GM21825 (cell line): Measurements from ENCODE around the gene KCNJ6.
"Not testable (repeated sequence)": the region's sequence is repeated elsewhere in the genome, so short reads cannot be mapped to it uniquely, and the experiment has no call there.

Source experiments
- ATAC-seq: cut with Tn5 transposase; IDR thresholded peaks from one replicate; pipeline ENCODE4 v1.9.1; 2021; ENCODE audit warnings: mild to moderate bottlenecking, moderate library complexity; ENCODE audit not compliant: unreplicated experiment

Gene KCNJ6

DNA sequence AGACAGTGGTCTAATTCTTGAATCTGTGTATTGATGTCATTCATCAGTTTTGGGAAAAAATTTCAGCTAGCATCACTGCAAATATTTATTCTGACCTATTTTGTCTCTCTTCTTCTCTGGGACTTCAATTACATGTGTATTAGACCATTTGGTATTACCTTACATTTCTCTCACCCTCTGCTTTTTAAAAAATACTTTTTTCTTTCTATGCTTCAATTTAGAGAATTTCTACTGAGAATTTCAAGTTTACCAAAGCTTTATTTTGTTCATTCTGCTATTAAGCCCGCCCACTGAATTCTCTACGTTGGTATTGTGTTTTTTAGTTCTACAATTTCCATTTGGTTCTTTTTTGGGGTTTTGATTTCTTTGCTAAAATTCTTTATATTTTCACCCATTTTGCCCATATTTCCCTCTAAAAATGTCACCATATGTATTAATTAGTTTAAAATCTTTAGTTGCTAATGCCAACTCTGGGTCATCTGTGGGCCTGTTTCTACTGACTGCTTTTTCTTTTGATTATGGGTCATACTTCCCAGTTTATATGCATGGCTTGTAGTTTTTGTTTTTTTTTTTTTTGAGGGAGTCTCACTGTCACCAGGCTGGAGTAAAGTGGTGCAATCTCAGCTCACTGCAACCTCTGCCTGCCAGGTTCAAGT is 337.7 kb downstream of the KCNJ6 start:
- no peak for ATAC-seq

DNA sequence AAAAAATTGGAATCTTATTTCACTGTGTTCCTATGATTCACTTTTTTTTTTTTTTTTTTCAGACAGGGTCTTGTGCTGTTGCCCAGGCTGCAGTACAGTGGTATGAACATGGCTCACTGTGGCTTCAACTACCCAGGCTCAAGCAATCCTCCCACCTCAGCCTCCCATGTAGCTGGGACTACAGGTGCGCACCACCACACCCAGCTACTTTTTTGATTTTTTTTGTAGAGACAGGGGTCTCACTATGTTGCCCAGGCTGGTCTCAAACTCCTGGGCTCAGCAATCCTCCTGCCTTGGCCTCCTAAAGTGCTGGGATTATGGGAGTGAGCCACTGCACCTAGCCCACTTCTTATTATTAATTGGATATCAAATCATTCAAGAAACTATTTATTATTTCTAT is 339.3 kb downstream of the KCNJ6 start:
- ATAC-seq = not testable (repeated sequence)

DNA sequence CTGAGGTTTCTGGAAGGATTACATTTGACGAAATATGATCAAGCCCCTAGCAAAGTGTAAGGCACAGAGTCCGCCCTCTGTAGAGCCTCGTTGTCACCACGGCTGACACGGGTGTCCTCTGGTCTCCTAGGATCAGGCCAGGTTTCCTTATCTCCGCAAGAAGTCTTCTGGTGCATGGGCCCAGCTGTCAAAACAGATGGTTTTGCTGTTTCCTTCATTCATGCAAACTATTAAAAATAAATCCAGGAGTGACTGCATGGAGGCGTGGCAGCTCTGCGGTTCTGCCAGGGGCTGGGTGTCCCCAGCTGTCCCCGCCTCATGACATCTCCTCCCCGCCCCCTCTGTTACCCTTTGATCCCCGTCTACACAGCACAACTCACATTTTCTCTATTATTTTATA is 340.7 kb downstream of the KCNJ6 start:
- ATAC-seq = no peak

- no peak for ATAC-seq
Measured at GRCh38 chr21:37574751-37575150, 341.5 kb downstream of the KCNJ6 start.

DNA sequence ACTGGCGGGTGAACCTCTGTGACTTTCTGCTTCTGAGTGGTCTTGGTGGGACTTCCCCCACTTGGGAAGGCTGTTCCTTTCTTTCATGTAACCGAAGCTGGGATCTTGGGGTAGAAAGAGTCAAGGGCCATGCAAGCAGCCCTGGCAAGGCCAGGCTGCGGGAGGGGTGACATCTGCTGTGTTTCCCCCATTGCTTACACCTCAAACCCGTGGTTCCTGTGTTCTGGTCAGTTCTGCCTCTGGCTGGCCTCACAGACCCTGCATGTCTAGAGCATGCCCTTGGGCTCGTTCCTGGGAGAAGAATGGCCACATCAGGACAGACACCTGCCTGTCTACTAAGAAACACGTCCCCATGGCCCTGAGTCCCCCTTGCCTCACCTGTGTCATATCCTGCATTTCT is 341.9 kb downstream of the KCNJ6 start:
- no peak for ATAC-seq

GRCh38 chr21:37571442-37571841 is 344.8 kb downstream of the KCNJ6 start:
- no peak for ATAC-seq

GRCh38 chr21:37568916-37569315 is 347.3 kb downstream of the KCNJ6 start:
- no peak for ATAC-seq

GRCh38 chr21:37568415-37568814 is 347.8 kb downstream of the KCNJ6 start:
- no peak for ATAC-seq

GRCh38 chr21:37566790-37567615 is 349.3 kb downstream of the KCNJ6 start:
- no peak for ATAC-seq

- no peak for ATAC-seq
Measured at GRCh38 chr21:37565530-37566223, 350.6 kb downstream of the KCNJ6 start.

DNA sequence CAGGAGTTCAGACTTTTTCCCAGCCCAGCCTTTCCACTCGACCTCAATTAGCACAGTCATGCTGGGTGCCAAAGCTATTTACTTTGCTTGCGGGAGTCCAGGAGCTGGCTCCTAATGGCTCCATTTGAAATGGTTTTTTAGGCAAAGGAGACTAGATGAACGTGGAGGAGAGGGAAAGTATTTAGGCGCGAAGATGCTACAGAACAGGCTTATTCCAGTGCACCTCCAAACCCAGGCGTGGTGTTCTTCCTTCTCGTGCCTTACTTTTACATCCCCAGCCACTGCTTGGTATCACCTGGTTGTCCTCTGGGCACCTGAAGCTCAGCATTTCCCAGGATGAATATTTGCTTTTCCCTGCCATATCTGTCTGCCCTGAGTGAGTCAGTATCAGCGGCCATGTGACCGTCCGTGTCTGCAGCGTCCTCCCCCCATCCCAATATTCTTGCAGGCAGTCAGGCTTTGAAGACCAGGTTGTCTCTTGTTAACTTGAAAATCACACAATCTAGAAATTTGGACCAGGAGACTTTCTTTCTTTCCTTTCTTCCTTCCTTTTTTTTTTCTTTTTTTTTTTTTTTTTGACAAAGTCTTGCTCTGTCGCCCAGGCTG is 351.2 kb downstream of the KCNJ6 start:
- ATAC-seq = no peak

DNA sequence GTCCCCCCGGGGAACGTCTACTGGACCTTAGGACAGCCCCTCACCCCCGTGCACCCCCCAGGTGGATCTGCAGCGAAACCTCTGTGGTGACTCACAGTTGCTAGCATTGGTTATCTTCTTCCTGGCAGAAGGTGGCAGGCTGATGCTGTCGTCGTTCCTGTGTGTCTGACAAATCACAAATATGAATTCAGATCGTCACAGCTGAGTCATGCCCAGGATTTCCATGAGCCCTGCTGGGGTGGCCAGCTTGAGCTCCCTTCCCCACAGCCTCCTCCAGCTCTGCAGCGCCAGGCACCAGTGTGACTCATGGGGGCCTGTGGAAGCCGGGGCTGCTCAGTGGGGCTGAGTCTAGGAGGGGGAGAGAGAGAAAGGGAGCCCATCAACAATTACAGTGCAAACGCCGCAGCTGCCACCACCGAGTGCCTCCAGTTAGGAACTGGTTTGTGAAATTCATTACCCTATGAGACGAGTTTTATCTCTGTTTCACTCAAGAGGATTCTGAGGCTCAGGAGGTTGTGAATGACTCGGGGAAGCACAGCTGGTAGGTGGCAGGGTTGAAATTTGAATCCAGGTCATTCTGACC is 351.8 kb downstream of the KCNJ6 start:
- peak; percentile 44 for ATAC-seq

DNA sequence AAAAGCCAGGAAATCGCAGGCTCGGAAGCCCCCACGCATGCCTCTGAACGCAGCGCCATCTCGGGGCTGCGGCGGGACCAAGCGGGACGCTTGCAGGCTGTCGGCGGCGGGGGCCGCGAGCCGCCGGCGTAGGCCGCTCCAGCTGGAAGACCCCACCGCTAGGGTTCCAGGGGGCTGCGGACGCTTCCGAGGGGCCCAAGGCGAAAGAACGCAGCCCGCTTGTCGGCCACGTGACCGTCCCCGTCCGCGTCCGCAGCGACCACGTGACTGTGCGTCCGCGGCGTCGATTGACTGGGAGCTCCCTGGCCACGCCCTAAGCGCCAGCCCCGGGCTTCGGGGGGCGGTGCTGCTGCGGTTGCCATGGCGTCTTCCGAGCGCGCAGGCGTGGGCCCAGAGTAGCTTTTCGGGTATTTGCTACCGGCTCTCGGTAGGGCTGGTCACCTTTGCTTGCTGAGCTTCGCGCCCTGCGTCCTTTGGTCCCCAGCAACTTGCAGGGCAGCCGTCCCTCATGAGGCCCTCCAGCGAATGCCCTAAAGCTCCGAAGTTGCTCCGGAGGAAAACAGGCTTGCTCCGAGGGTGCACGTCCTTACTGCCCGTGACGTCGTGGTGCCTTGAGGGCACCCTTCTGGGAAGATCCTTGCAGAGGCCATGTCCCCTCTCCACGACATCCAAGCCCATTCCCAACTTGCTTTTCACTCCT is 352.5 kb downstream of the KCNJ6 start:
- ATAC-seq = peak; percentile 83

DNA sequence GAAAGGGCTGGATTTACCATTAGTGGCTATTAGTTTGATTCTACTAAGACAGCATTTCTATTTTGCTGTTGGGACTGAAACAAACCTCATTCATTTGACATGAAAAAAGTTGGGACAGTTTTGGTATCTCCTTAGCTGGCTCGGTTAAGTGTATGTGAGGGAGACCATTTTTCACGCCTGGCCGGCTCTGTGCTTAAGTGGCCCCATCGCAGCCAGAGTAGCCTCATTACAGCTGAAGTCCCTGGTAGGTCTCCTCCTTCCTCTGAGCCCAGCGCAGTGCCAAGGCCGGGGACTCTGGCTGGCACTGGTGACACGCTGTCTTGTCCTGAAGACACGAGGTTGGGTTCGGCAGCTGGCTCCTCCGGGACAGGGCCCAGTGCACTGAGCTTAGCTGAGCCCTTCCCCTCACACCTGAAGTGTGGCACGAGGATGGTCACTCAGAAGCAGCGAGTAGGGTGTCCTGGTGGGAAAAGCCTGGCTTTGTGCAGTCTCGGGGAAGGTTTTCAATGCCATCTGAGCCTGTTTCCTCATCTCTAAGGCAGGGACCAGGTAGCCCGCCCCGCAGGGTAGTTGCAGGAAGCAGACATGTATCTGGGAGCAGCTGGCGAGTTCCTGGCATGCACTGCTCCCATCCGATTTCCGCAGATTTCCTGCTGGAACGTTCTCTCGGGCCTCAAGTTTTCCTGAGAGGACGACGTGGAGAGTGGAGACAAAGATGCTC is 353.2 kb downstream of the KCNJ6 start:
- peak; percentile 10 for ATAC-seq

DNA sequence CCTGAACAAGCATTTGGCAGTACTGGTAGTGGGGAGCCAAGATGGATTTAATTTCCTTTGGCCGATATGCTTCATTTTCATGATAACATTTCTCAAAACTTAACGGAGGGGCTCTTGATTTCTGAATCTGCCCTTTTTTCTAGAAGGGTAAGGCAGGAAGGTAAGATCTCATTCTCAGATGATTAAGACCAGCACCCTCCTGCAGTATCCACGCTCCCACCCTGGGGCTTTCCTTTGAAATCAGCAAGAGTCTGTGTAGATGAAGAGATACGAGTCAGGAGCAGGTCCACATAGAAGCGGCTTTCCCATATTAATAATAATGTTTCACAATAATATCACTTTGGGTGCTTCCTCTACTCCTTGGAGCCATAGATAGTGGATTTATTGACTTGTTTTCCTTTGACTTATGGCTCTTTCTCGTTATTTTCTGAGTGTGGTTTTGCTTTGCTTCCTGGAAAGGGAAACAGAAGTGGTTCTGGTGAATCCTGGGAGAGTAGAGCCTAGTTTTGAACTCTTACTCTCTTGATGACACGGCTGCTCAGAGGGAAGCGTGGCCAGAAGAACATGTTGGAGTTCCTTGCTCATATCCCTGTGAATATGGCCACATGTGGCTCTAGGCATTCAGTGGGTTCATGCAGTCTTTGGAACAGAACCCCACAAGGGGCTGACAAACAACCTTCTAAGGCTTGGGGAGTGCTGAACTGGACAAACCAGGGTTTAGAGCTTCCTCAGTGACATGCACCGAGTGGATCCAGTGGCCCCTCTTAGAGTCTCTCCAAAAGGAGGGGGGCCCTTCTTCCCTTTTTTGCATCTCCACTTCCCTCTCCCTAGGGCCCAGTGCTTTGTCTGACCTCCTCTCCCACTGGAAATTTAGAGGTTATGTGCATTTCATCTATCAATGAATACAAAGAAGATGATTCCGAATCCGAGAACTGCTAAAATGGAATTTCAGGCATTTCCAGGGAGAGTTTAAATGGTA is 354.0 kb downstream of the KCNJ6 start:
- no peak for ATAC-seq

GRCh38 chr21:37561506-37561905 is 354.8 kb downstream of the KCNJ6 start:
- ATAC-seq = no peak

DNA sequence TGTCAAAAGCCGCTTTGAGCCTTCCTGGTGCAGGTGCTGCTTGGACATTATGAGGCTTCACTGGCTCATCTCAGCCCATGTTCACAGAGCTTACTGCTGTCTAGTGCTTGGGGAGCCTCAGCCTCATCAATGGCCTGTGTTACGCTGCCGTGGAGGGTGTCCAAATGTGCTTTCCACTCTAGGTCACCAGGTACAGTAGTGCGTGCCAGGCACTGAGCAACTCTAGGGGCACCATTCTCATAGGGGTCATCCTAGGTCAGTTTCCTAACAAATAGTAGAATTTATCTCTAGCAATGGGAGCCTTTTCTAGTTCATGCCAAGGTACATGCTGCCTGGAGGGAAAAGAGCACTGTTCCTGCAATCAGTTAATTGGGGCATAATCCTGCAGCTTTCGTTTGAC is 355.9 kb downstream of the KCNJ6 start:
- ATAC-seq = no peak

- ATAC-seq = no peak
Measured at GRCh38 chr21:37558676-37559211, 357.5 kb downstream of the KCNJ6 start.
